ENCODE data around the gene CRAMP1.

The CRAMP1 gene

DNA sequence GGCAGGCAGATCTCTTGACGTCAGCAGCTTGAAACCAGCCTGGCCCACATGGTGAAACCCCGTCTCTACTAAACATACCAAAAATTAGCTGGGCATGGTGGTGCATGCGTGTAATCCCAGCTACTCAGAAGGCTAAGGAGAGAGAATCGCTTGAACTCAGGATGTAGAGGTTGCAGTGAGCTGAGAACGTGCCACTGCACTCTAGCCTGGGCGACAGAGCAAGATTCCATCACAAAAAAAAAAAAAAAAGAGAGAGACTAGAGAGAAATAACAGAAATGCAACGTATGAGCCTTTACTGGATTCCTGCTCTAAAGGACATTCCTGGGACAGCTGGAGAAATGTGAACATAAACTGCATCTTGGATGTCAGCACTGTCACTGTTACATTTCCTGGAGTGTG, 11.1 kb upstream of the CRAMP1 start:
- no peak for DNase-seq (ENCODE audit: low read depth in 1 of 2, low spot score in 1 of 2)

GRCh38 chr16:1601489-1601888, 10.7 kb upstream of the CRAMP1 start:
- DNase-seq (ENCODE audit: low read depth in 1 of 2, low spot score in 1 of 2) = no peak

DNA sequence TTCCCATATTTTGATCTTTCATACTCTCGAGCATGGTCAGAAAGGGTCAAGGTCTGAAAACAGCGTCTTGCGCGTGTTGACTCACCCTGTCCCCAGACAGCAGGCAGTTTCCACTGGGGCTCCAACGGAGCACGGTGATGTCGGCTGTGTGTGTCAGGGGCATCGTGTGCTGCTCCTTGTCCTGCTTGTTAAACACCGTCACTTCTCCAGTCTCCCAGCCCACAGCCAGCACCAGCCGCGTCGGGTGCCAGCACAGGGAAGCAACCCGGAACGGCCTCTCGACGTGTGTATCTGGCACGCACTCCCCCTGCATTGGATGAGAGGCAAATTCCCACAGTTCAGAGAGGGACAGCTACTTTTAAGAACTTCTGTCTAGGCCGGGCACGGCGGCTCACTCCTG, 9.9 kb upstream of the CRAMP1 start:
- no peak for DNase-seq (ENCODE audit: low read depth in 1 of 2, low spot score in 1 of 2)

DNA sequence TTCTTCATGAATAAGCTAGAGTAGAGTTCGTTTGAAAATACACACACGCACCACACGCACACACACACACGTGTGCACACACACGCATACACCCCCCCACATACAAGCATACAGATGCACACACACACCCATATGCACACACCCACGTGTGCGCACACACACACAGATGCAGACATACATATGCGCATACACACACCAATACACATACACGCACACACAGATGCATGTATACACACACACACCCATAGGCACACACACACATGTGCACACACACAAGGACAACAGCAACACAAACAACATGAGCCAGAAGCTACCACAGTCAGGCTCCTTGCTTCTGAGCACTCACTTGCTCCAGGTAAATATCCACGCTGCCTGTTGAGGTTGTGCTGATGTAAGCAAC, 5.4 kb upstream of the CRAMP1 start:
- no peak for DNase-seq (ENCODE audit: low read depth in 1 of 2, low spot score in 1 of 2)

DNA sequence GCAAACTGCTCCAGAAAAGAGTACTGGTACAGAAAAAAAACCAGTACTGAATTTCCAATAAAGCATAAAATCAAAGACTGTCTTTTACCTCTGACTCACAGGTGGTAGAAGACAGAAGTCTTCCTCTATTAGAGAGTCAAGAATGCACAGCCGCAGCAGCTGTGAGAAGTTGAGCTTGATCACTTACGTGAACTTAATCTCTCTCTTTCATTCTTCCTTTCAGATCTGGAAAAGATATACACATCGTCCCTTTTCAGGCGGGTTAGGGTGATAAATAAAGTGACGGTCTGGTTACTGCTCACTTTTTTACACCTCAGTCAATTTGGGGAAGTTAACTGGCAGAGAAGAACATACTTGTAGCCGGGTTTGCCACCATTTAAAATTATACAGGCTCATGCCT, 4.2 kb upstream of the CRAMP1 start:
- DNase-seq (ENCODE audit: low read depth in 1 of 2, low spot score in 1 of 2) = no peak

GRCh38 chr16:1610071-1610898, 1.9 kb upstream of the CRAMP1 start:
- peak; percentile 76 to 85 for DNase-seq (ENCODE audit: low read depth in 1 of 2, low spot score in 1 of 2)

GRCh38 chr16:1610899-1611632, 1.1 kb upstream of the CRAMP1 start:
- DNase-seq (ENCODE audit: low read depth in 1 of 2, low spot score in 1 of 2) = no peak

DNA sequence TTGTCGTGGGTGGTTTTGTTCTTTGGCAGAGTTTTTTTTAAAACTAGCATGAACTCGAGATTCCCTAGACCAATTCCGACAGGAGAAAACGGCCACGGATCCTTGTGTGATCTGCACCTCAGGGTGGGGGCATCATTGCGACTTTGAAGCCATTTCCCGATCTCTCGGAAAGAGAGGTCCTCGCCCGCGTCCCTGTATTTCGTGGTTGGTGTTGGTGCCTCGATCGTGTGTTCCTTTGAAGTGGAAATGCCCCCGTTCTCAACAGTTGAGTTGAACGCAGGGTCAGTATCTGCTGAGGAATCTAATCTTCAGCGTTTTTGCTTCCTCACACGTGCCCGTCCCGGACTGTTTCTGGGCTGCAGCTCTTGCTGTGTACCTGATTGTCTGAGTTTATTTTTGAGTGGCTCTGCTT, 1.1 kb downstream of the CRAMP1 start:
- no peak for DNase-seq (ENCODE audit: low read depth in 1 of 2, low spot score in 1 of 2)

DNA sequence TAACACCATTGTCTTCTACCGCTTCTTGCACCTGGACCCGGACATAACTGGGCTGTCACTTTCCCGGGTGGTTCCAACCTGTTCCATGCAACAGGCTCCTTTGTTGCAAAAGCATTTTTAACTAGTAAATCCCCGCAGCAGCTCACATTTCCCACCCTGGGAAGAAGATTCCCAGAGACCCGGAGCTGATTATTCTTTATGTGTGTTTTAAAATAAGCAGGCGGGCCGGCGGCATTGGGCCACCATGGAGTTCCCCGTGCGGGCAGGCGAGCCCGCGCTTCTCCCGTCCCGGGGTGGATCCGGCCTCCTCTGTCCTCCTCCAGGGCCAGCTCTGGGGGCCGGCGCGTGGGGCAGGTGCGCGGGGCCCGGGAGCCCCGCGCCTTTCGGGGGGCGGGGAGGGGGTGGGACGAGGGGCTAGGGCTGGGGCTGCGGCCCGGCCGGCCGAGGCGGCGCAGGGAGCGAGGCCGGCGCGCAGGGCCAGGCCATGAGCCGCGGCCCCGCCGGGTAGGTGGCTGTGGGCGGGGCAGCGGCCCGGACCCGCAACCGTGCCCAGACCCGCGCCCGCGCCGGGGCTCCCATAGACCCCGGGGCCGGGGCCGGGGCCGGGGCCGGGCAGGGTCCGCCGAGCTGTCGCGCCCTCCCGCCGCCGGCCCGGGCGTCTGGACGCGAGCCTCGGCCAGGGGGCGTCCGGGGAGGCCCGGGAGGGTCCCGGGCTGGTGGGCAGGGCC, 1.7 kb downstream of the CRAMP1 start:
- no peak for DNase-seq (ENCODE audit: low read depth in 1 of 2, low spot score in 1 of 2)

- DNase-seq (ENCODE audit: low read depth in 1 of 2, low spot score in 1 of 2) = no peak
These were observed 2.4 kb downstream of the CRAMP1 start for GRCh38 chr16:1614456-1615102.

GRCh38 chr16:1615761-1616160, 3.6 kb downstream of the CRAMP1 start:
- DNase-seq (ENCODE audit: low read depth in 1 of 2, low spot score in 1 of 2) = no peak

DNA sequence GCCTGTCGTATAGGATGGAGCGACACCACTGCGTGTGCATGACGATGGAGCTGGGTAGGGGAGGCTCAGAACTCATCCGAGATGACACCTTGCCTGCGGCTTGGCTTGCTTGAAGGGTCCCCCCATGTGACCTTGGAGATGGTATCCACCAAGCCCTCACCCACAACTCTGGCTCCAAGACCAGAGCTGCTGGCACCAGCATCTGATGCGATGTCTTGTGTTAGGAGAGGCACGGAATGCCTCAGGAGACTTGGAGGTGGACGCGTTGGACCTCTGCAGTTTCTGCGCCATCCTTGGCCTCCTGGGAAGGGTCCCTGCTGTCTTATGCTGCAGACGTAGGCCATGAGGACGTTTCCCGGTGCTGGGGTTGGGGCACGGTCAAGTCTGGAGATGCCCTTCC, 7.8 kb downstream of the CRAMP1 start:
- DNase-seq (ENCODE audit: low read depth in 1 of 2, low spot score in 1 of 2) = no peak

GRCh38 chr16:1620391-1620790, 8.2 kb downstream of the CRAMP1 start:
- DNase-seq (ENCODE audit: low read depth in 1 of 2, low spot score in 1 of 2) = no peak

GRCh38 chr16:1621851-1622250, 9.7 kb downstream of the CRAMP1 start:
- DNase-seq (ENCODE audit: low read depth in 1 of 2, low spot score in 1 of 2) = no peak

DNA sequence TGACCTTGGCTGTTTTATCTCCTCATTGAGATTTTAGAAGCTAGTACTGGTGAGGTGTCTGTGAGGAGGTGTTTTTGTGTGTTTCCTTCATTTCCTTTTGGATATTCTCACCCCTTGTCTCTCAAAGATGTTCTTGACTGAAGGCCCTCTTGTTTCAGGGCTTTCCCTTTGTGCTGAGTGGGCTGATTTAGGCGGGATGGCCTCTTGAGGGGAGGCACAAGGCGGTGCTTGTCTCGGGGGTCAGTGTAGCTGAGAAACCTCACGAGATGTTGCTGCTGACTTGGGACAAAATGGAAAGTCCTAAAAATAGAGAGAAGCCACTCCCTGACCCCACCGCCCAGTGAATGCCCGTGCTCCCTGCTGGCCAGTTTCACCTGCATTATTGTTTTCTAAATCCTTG, 14.2 kb downstream of the CRAMP1 start:
- DNase-seq (ENCODE audit: low read depth in 1 of 2, low spot score in 1 of 2) = no peak

GRCh38 chr16:1626776-1627175, 14.6 kb downstream of the CRAMP1 start:
- DNase-seq (ENCODE audit: low read depth in 1 of 2, low spot score in 1 of 2) = no peak

DNA sequence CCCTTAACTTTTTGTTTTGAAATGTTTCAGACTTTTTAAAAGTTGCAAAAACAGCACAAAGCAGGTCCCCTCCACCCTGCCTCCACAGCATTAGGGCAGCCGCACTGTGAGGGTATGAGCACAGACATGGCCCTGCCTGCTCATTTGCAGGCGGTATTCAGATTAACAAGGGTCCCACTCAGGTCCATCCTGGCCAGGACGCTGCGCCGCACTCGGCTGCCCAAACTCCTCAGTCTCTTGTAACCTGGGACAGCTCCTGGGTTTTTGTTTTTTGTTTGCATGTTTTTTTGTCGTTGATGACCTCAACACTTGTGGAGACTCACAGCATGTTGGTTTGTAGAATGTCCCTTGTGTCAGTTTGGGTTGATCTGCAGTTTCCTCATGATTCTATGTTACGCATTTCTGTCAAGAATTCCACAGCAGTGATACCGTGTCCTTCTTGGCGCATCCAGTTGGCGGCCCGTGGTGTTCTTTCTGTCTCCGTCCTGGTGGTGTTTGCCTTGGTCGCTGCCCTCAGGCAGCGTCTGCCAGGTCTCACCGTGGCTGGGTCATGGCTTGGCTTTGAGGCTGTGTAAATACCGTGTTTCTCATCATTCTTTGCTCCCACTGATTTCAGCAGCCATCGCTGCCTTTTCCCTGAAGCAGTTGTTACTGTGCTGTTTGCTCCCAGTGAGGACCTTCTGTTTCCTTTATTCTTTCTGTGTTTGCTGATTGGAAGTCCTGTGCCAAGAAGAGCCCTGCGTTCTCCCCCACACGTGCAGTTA, 18.5 kb downstream of the CRAMP1 start:
- DNase-seq (ENCODE audit: low read depth in 1 of 2, low spot score in 1 of 2) = no peak

DNA sequence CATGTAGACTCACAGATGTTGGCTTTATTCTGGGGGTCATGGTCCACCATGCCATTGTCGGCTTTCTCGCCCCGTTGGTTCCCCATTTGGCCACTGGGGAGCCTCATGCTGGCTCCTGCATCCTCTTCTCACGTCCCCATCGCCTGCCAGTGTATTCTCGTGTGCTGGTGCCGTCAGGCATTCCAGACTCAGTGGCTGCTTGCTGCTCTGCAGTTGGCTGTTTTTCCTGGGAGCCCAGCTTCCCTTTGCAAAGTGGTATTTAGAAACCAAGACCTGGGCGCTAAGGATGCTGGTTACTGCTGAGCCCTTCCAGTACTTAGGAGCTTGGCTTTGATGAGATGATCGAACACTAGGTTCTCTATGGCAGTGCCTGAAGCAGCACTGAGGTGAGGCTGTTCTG, 19.1 kb downstream of the CRAMP1 start:
- no peak for DNase-seq (ENCODE audit: low read depth in 1 of 2, low spot score in 1 of 2)

DNA sequence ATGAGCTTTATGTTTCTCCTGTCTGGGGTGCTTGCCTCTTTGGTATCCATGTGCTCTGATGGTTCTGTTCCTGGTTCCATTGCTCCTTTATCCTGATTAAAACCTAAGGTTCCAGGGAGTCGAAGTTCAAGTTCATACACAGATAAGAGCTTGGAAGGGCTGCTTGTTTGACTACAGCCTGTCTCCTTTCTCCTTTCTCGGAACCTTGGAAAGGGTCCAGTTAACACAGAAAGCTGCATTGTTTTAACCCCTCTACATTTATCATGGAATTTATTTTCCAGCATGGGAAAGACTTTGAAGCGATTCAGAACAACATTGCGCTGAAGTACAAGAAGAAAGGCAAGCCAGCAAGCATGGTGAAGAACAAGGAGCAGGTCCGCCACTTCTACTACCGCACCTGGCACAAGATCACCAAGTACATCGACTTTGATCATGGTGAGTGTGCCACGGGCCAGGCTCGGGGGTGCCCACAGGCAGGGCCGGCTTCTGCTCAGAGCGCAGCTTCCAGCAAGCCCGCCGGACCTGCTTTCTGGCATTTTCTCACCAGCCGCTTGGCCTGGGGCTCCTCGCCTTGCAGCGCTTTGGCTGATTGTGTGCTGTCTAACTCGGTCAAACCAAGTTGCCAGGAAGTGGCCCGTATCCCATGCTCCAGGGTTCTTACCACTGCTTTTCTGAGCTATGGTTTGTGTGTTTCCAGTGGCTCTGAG, 19.9 kb downstream of the CRAMP1 start:
- DNase-seq (ENCODE audit: low read depth in 1 of 2, low spot score in 1 of 2) = no peak

DNA sequence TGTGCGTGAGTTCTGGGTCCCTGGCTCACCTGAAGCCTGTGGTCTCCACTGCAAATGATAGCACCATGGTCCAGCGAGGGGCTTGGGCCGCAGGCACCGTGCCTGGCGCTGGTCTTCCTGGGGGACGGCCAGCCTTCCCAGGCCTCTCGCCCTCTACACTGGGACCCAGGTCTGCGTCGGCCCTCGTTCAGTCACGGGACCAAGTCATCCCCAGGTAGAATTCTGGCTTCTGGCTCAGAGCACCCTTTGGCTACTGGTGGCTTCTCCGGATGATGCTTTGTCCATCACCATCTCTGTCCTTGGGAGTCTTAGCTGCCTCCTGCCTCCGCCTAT, 20.4 kb downstream of the CRAMP1 start:
- no peak for DNase-seq (ENCODE audit: low read depth in 1 of 2, low spot score in 1 of 2)

Data from activated CD4-positive, alpha-beta T cell treated with anti-CD3 and anti-CD28 coated beads, Interleukin-2, amount 50 U/mL, for 24 hours (primary cell).